Measurements from ENCODE around the gene MR1. TPM values are rescaled to one million over a fixed set of nuclear protein-coding genes. Genes with fewer than 3 reads are reported as not detected.
A peak's percentile ranks its signal among the peaks of the same experiment; 100 is the strongest.
"Not testable (repeated sequence)": the region's sequence is repeated elsewhere in the genome, so short reads cannot be mapped to it uniquely, and the experiment has no call there.

Gene MR1
- total RNA-seq, 5 donors from 2014 or later (not counting 1 experiment from before 2014, with no cell fraction given), result 18.3 to 30.7 (median 22.7) TPM

DNA sequence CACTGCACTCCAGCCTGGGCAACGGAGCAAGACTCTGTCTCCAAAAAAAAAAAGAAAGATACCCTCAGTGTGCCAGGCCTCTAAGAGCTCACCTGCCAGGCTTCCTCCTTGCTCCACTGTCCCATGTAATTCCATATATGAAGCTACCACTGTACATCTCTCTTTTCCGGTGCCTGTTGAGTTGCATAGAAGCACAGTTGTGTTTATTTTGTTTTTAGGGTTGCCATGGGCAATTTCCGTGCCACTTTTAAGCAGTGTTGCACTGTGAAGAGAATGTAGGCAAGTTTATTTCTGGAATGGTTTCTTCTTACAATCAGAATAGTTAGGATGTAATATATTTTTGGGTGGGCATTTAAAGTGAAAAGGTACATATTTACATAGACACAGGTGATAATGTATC is 23.3 kb downstream of the MR1 start:
- peaks cover 12 to 21% (median 13%) of the 10 kb centered on the region in 3 donors for H3K4me1 Mint-ChIP-seq
- Histone ChIP-seq H3K27ac (ENCODE audit: low read length) (no peak overlapping the region), H3K4me1 (ENCODE audit: control insufficient read depth in 1 of 2, extremely low read depth in 1 of 2, insufficient read depth in 2 of 2, low read length in 2 of 2) (peaks cover 1 to 2% of the 10 kb centered on the region in 2 experiments), H3K27me3 (replicated peaks in 1 of 2; ENCODE audit: control insufficient read depth in 2 of 2, extremely low read depth in 1 of 2, insufficient read depth in 2 of 2, low read length in 1 of 2) (no peaks in the 10 kb centered on the region), H3K4me3 (ENCODE audit: control insufficient read depth in 1 of 2, extremely low read depth in 1 of 2, low read length in 1 of 2) (no peak overlapping the region), H3K9me3 (peaks cover 2% of the 10 kb centered on the region), H3K36me3 (ENCODE audit: control insufficient read depth in 2 of 2, extremely low read depth in 1 of 2, insufficient read depth in 1 of 2, low read length in 1 of 2) (peaks cover 3 to 30% of the 10 kb centered on the region in 2 donors)
- ATAC-seq (replicated peaks in 1 of 4) (no peak), DNase-seq (no peak)
- no peak overlapping the region for H3K4me3 Mint-ChIP-seq
- POLR2A ChIA-PET, result no interaction called here
- 50% methylated on average over 2 of the region's 3 CpGs for WGBS (ENCODE audit: insufficient coverage)
- CTCF ChIA-PET, result interaction anchor here in 1 of 2 donors (0.6 to 0.7 kb wide), 3 partner anchors 77 to 507 kb away, joined by 3 to 5 read pairs (median 3); no protein-coding TSS in a partner anchor
- peaks cover 65% of the 10 kb centered on the region for H3K36me3 Mint-ChIP-seq
- H3K27ac Mint-ChIP-seq, result no peak overlapping the region
- peaks cover 11 to 20% (median 14%) of the 10 kb centered on the region in 3 donors for H3K9me3 Mint-ChIP-seq
- no peaks in the 10 kb centered on the region for H3K27me3 Mint-ChIP-seq

DNA sequence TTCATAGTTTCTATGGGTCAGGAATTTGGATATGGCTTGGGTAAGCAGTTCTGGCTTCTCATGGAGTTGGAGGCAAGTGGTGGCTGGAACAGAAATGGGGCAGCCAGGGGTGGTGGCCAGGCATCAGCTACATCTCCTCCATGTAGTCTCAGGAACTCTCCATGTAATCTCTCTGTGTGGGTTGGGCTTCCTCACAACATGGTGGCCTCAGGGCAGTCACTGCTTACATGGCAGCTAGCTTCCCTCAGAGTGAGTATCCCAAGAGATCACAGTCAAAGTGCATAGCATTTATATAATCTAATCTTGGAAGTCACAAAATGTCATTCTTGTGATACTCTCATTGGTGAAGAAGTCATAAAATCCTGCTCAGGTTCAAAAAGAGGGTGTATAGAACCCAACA is 25.7 kb downstream of the MR1 start:
- Histone ChIP-seq H3K27ac (ENCODE audit: low read length) (no peak overlapping the region), H3K4me3 (ENCODE audit: control insufficient read depth in 1 of 2, extremely low read depth in 1 of 2, low read length in 1 of 2) (no peak overlapping the region), H3K4me1 (ENCODE audit: control insufficient read depth in 1 of 2, extremely low read depth in 1 of 2, insufficient read depth in 2 of 2, low read length in 2 of 2) (peaks cover 2 to 11% of the 10 kb centered on the region in 2 experiments), H3K9me3 (peaks cover 2% of the 10 kb centered on the region), H3K27me3 (replicated peaks in 1 of 2; ENCODE audit: control insufficient read depth in 2 of 2, extremely low read depth in 1 of 2, insufficient read depth in 2 of 2, low read length in 1 of 2) (no peaks in the 10 kb centered on the region), H3K36me3 (ENCODE audit: control insufficient read depth in 2 of 2, extremely low read depth in 1 of 2, insufficient read depth in 1 of 2, low read length in 1 of 2) (peaks cover 3 to 18% of the 10 kb centered on the region in 2 donors)
- H3K27ac Mint-ChIP-seq, result no peak overlapping the region
- H3K9me3 Mint-ChIP-seq, result peaks cover 11 to 20% (median 14%) of the 10 kb centered on the region in 3 donors
- no peak for ATAC-seq (replicated peaks in 1 of 4)
- no peak for DNase-seq
- no peak overlapping the region for H3K4me3 Mint-ChIP-seq
- H3K36me3 Mint-ChIP-seq, result peaks cover 48% of the 10 kb centered on the region
- no peaks in the 10 kb centered on the region for H3K27me3 Mint-ChIP-seq
- POLR2A ChIA-PET, result no interaction called here
- H3K4me1 Mint-ChIP-seq, result peaks cover 26 to 29% (median 27%) of the 10 kb centered on the region in 3 donors
- CTCF ChIA-PET, result no interaction called here

DNA sequence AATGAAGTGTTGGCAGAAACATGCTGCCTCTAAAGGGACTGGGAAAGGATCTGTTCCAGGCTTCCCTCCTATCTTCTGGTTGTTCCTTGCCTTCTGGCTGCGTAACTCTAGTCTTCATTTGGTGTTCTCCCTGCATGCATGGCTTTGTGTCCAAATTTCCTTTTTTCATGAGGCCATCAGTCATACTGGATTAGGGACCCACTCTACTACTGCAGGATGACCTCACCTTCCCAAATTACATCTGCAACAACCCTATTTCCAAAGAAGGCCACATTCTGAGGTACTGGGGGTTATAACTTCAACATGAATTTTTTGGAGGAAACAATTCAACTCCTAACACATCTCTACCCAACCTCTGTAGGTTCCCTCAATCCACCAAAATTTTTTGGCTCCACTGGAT is 26.3 kb downstream of the MR1 start:
- ChIA-PET POLR2A (no interaction called here), CTCF (no interaction called here)
- Histone ChIP-seq H3K4me3 (ENCODE audit: control insufficient read depth in 1 of 2, extremely low read depth in 1 of 2, low read length in 1 of 2) (no peak overlapping the region), H3K27ac (ENCODE audit: low read length) (no peak overlapping the region), H3K4me1 (ENCODE audit: control insufficient read depth in 1 of 2, extremely low read depth in 1 of 2, insufficient read depth in 2 of 2, low read length in 2 of 2) (peaks cover 2 to 11% of the 10 kb centered on the region in 2 experiments), H3K36me3 (ENCODE audit: control insufficient read depth in 2 of 2, extremely low read depth in 1 of 2, insufficient read depth in 1 of 2, low read length in 1 of 2) (peaks cover 3 to 16% of the 10 kb centered on the region in 2 donors), H3K27me3 (replicated peaks in 1 of 2; ENCODE audit: control insufficient read depth in 2 of 2, extremely low read depth in 1 of 2, insufficient read depth in 2 of 2, low read length in 1 of 2) (no peaks in the 10 kb centered on the region), H3K9me3 (peaks cover 2% of the 10 kb centered on the region)
- Mint-ChIP-seq H3K27ac (no peak overlapping the region), H3K4me3 (no peak overlapping the region), H3K4me1 (peaks cover 26 to 29% (median 27%) of the 10 kb centered on the region in 3 donors), H3K9me3 (peaks cover 11 to 20% (median 14%) of the 10 kb centered on the region in 3 donors), H3K27me3 (no peaks in the 10 kb centered on the region), H3K36me3 (peaks cover 46% of the 10 kb centered on the region)
- ATAC-seq (replicated peaks in 1 of 4) (no peak), DNase-seq (no peak)
- 71% methylated on average over 1 of the region's 1 CpG for WGBS (ENCODE audit: insufficient coverage)

DNA sequence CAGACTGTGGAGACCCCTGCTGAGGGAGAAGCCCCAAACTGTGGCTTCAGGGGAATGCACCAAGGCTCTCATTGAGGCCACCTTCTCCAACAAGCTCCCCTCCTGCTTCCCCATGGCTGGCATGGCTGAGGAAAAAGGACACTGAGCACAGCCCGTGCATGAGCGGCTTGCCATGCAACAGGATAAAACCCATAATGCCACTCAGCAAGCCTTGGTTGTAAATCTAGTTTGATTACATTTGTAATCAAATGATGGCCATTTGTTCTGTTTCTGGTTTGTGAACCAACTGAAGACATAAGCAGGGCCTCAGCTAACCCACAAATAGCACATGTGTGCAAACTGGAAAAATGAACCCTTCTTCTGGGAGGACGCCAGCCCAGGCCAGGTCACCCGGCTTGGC is 27.2 kb downstream of the MR1 start:
- Mint-ChIP-seq H3K9me3 (peaks cover 11 to 20% (median 14%) of the 10 kb centered on the region in 3 donors), H3K36me3 (peaks cover 37% of the 10 kb centered on the region), H3K4me1 (peaks cover 26 to 29% (median 27%) of the 10 kb centered on the region in 3 donors), H3K27ac (peak overlapping the region in 1 of 2 donors; percentile 64)
- POLR2A ChIA-PET, result interaction anchor here in 1 of 2 donors (0.5 kb wide), 1 partner anchor 17 kb away, joined by 3 read pairs; no protein-coding TSS in a partner anchor
- not testable (repeated sequence) for DNase-seq; ATAC-seq (replicated peaks in 1 of 4); H3K27me3 ChIP-seq (replicated peaks in 1 of 2; ENCODE audit: control insufficient read depth in 2 of 2, extremely low read depth in 1 of 2, insufficient read depth in 2 of 2, low read length in 1 of 2); H3K9me3 ChIP-seq; H3K36me3 ChIP-seq (ENCODE audit: control insufficient read depth in 2 of 2, extremely low read depth in 1 of 2, insufficient read depth in 1 of 2, low read length in 1 of 2); H3K27ac ChIP-seq (ENCODE audit: low read length); H3K4me3 ChIP-seq (ENCODE audit: control insufficient read depth in 1 of 2, extremely low read depth in 1 of 2, low read length in 1 of 2); H3K4me3 Mint-ChIP-seq; H3K27me3 Mint-ChIP-seq
- 100% methylated on average over 1 of the region's 4 CpGs for WGBS (ENCODE audit: insufficient coverage)
- CTCF ChIA-PET, result interaction anchor here in 1 of 2 donors (0.6 kb wide), 1 partner anchor 23 kb away, joined by 3 read pairs; no protein-coding TSS in a partner anchor
- H3K4me1 ChIP-seq (ENCODE audit: control insufficient read depth in 1 of 2, extremely low read depth in 1 of 2, insufficient read depth in 2 of 2, low read length in 2 of 2), result peaks cover 2 to 11% of the 10 kb centered on the region in 2 experiments

DNA sequence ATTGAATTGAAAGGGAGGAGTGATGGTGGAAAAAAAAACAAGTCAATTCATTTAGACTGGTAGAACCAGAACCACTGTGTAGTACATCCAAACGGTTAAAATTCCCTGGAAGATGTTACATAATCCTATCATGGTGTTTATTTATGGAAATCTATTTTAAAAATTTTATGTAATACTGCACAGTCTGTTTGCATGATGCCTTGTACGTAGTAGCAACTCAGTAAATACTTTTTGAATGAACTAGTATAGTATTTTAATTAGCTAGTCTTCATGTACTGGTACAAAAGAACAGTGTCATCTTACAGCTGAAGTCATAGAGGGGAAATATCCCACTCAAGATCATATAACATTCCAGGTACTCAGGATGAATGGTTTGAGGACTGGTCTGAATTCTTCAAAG is 27.7 kb downstream of the MR1 start:
- ChIA-PET POLR2A (no interaction called here), CTCF (interaction anchor here in 1 of 2 donors (0.6 kb wide), 1 partner anchor 45 kb away, joined by 3 read pairs; no protein-coding TSS in a partner anchor)
- Histone ChIP-seq H3K27ac (ENCODE audit: low read length) (no peak overlapping the region), H3K9me3 (peaks cover 2% of the 10 kb centered on the region), H3K4me1 (ENCODE audit: control insufficient read depth in 1 of 2, extremely low read depth in 1 of 2, insufficient read depth in 2 of 2, low read length in 2 of 2) (peaks cover 2 to 11% of the 10 kb centered on the region in 2 experiments), H3K36me3 (ENCODE audit: control insufficient read depth in 2 of 2, extremely low read depth in 1 of 2, insufficient read depth in 1 of 2, low read length in 1 of 2) (peaks cover 3 to 8% of the 10 kb centered on the region in 2 donors), H3K27me3 (replicated peaks in 1 of 2; ENCODE audit: control insufficient read depth in 2 of 2, extremely low read depth in 1 of 2, insufficient read depth in 2 of 2, low read length in 1 of 2) (no peaks in the 10 kb centered on the region), H3K4me3 (ENCODE audit: control insufficient read depth in 1 of 2, extremely low read depth in 1 of 2, low read length in 1 of 2) (no peak overlapping the region)
- DNase-seq, result no peak
- WGBS (ENCODE audit: insufficient coverage), result no CpG with 5 or more reads among the region's 2 CpGs
- Mint-ChIP-seq H3K27ac (peak overlapping the region in 1 of 2 donors; percentile 93), H3K27me3 (no peaks in the 10 kb centered on the region), H3K4me3 (peak overlapping the region in 1 of 3 donors; percentile 76), H3K4me1 (peaks cover 26 to 29% (median 27%) of the 10 kb centered on the region in 3 donors), H3K36me3 (peaks cover 35% of the 10 kb centered on the region), H3K9me3 (peaks cover 11 to 20% (median 14%) of the 10 kb centered on the region in 3 donors)
- ATAC-seq (replicated peaks in 1 of 4), result no peak

DNA sequence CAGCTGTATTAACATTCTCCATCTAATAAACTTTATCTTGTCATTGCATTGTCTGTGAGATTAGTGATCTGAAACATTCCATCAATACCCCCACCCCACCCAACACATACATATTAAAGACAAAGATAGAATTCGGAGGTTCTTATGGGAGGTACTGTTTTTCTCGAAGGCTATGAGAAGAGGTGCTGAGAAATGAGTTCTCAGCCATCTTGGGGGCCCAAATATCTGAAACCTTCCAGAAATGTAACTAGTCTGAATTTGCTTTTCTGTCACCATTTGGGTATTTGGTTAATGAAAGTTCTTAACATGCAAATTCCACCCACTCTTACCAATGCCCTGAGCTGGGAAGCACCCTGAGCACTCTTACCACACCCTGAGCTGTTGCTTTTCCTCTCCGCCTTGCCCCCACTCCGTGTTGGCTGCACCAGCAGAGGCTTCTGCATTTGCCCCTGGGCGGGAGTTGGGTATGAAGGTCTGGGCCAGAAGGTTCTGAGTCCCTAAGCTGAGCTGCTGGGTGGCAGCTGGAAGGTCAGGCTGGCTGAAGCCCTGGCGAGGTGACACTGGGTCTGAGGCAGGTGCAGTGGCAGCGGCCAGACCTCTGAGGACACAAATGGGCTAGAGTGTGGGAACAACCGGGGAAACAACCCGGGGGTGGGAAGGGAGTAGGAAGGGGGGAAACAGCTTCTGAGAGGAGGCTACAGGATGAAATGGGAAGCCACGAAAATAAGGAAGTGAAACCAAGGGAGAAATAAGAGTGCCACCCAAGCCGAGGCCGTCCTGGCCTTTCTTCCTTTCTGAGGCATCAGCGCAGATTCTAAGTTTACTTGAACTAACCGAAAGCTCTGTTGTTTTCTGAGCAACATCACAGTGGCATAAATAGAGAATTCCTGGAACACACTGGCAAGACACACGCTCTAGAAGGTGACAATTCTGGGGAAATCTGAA is 28.4 kb downstream of the MR1 start:
- WGBS (ENCODE audit: insufficient coverage), result 18% methylated on average over 9 of the region's 15 CpGs
- peaks cover 2% of the 10 kb centered on the region for H3K9me3 ChIP-seq
- no peaks in the 10 kb centered on the region for H3K27me3 ChIP-seq (replicated peaks in 1 of 2; ENCODE audit: control insufficient read depth in 2 of 2, extremely low read depth in 1 of 2, insufficient read depth in 2 of 2, low read length in 1 of 2)
- ChIA-PET CTCF (interaction anchor here (0.6 to 0.8 kb wide), 3 partner anchors 18 to 80 kb away, joined by 3 read pairs; no protein-coding TSS in a partner anchor), POLR2A (interaction anchor here (0.6 to 0.9 kb wide), 2 partner anchors 73 to 1747 kb away, joined by 3 read pairs; no protein-coding TSS in a partner anchor)
- peak overlapping the region; percentile 65 for H3K27ac ChIP-seq (ENCODE audit: low read length)
- Mint-ChIP-seq H3K27ac (peak overlapping the region; percentile 81 to 93), H3K36me3 (peaks cover 30% of the 10 kb centered on the region), H3K4me3 (peak overlapping the region; percentile 65 to 76 (median 66)), H3K9me3 (peaks cover 11 to 20% (median 14%) of the 10 kb centered on the region in 3 donors), H3K27me3 (no peaks in the 10 kb centered on the region), H3K4me1 (peaks cover 26 to 29% (median 26%) of the 10 kb centered on the region in 3 donors)
- H3K36me3 ChIP-seq (ENCODE audit: control insufficient read depth in 2 of 2, extremely low read depth in 1 of 2, insufficient read depth in 1 of 2, low read length in 1 of 2), result peaks cover 3 to 8% of the 10 kb centered on the region in 2 donors
- H3K4me3 ChIP-seq (ENCODE audit: control insufficient read depth in 1 of 2, extremely low read depth in 1 of 2, low read length in 1 of 2), result peak overlapping the region in 1 of 2 donors; percentile 37
- peak in 14 of 35 experiments; percentile 3 to 40 (median 15) for DNase-seq
- peaks cover 2 to 11% of the 10 kb centered on the region in 2 experiments for H3K4me1 ChIP-seq (ENCODE audit: control insufficient read depth in 1 of 2, extremely low read depth in 1 of 2, insufficient read depth in 2 of 2, low read length in 2 of 2)
- ATAC-seq (replicated peaks in 1 of 4), result peak; percentile 45 to 73 (median 58)

Measured in T-cell (primary cell).